Parathyroid adenoma (tissue), 2 donors: ENCODE results near the gene LCN6.

Experiments
- H2AFZ ChIP-seq: fragments of 300-600 bp; sonication (generic); one replicate; pipeline ENCODE4 v1.7.0; 2017; ENCODE audit warnings: antibody characterized with exemption, mild to moderate bottlenecking
- H3K27ac ChIP-seq: fragments of 300-600 bp; sonication (generic); one replicate; pipeline ENCODE4 v1.7.0; 2017
- H3K27me3 ChIP-seq: fragments of 300-600 bp; sonication (generic); one replicate; pipeline ENCODE4 v1.7.0; 2017; ENCODE audit warnings: low read length; ENCODE audit not compliant: control insufficient read depth, insufficient read depth
- H3K36me3 ChIP-seq: fragments of 300-600 bp; sonication (generic); one replicate; pipeline ENCODE4 v1.7.0; 2017; ENCODE audit warnings: low read length; ENCODE audit not compliant: control insufficient read depth, insufficient read depth
- H3K4me1 ChIP-seq: fragments of 300-600 bp; sonication (generic); one replicate; pipeline ENCODE4 v1.7.0; 2017; ENCODE audit warnings: control low read depth
- H3K4me2 ChIP-seq: fragments of 300-600 bp; sonication (generic); one replicate; pipeline ENCODE4 v1.7.0; 2017; ENCODE audit warnings: low read length
- H3K4me3 ChIP-seq: fragments of 300-600 bp; sonication (generic); one replicate; pipeline ENCODE4 v1.7.0; 2017; ENCODE audit warnings: low read depth, low read length
- H3K79me2 ChIP-seq: fragments of 300-600 bp; sonication (generic); one replicate; pipeline ENCODE4 v1.7.0; 2017; ENCODE audit warnings: control low read depth
- H3K9ac ChIP-seq: fragments of 300-600 bp; sonication (generic); one replicate; pipeline ENCODE4 v1.7.0; 2017; ENCODE audit warnings: mild to moderate bottlenecking
- H3K9me3 ChIP-seq: fragments of 300-600 bp; sonication (generic); one replicate; pipeline ENCODE4 v1.7.0; 2017; ENCODE audit warnings: low read length; ENCODE audit not compliant: control insufficient read depth
- TF ChIP-seq, protein P1 (sequence below): fragments of 300-600 bp; sonication (generic); IDR thresholded peaks from one replicate; pipeline ENCODE4 v1.7.0; 2017; ENCODE audit warnings: antibody characterized with exemption, mild to moderate bottlenecking
- donor health status: primary hyperparathyroidism.

LCN6 gene

DNA sequence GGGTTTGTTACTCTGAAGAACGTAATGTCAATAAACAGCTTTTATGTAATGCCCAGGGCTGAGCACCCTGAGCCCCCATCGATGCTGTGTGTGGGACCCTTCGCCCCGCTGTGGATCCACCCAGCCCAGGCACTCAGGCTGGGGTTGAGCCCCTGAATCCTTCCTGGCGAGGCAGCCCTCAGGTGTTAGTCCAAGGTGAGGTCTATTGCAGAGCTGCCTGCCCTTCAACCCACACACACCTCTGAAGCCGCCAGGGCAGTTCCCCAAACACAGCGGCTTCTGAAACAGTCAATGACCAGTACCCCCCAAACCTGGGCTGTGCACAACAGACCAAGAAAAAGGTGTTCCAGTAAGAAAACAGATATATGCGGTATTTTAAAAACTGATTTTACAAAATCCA is 24.3 kb downstream of the LCN6 start:
- H3K4me2 ChIP-seq = no peak overlapping the region
- no peak overlapping the region for H3K9ac ChIP-seq
- H3K27me3 ChIP-seq = no peaks in the 10 kb centered on the region
- no peak overlapping the region for H3K27ac ChIP-seq
- H3K79me2 ChIP-seq = peaks cover 2% of the 10 kb centered on the region
- no peaks in the 10 kb centered on the region for H3K36me3 ChIP-seq
- peaks cover 2% of the 10 kb centered on the region for H3K4me1 ChIP-seq
- no peak overlapping the region for H2AFZ ChIP-seq
- H3K9me3 ChIP-seq = no peaks in the 10 kb centered on the region
- no peak overlapping the region for H3K4me3 ChIP-seq
- TF ChIP-seq, protein P1, sequence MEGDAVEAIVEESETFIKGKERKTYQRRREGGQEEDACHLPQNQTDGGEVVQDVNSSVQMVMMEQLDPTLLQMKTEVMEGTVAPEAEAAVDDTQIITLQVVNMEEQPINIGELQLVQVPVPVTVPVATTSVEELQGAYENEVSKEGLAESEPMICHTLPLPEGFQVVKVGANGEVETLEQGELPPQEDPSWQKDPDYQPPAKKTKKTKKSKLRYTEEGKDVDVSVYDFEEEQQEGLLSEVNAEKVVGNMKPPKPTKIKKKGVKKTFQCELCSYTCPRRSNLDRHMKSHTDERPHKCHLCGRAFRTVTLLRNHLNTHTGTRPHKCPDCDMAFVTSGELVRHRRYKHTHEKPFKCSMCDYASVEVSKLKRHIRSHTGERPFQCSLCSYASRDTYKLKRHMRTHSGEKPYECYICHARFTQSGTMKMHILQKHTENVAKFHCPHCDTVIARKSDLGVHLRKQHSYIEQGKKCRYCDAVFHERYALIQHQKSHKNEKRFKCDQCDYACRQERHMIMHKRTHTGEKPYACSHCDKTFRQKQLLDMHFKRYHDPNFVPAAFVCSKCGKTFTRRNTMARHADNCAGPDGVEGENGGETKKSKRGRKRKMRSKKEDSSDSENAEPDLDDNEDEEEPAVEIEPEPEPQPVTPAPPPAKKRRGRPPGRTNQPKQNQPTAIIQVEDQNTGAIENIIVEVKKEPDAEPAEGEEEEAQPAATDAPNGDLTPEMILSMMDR = no peak

GRCh38 chr9:136723362-136723976 is 24.9 kb downstream of the LCN6 start:
- Histone ChIP-seq H3K36me3 (no peaks in the 10 kb centered on the region), H3K9me3 (no peaks in the 10 kb centered on the region), H3K4me1 (peaks cover 2% of the 10 kb centered on the region), H3K27ac (no peak overlapping the region), H2AFZ (no peak overlapping the region), H3K4me2 (no peak overlapping the region), H3K9ac (no peak overlapping the region), H3K79me2 (peaks cover 2% of the 10 kb centered on the region), H3K27me3 (no peaks in the 10 kb centered on the region), H3K4me3 (no peak overlapping the region)
- TF ChIP-seq, protein P1 = no peak

DNA sequence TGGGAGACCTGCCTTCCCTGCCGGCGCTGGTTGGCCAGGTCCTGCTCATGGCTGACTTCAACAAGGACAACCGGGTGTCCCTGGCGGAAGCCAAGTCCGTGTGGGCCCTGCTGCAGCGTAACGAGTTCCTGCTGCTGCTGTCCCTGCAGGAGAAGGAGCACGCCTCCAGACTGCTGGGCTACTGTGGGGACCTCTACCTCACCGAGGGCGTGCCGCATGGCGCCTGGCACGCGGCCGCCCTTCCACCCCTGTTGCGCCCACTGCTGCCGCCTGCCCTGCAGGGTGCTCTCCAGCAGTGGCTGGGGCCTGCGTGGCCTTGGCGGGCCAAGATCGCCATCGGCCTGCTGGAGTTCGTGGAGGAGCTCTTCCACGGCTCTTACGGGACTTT is 25.4 kb downstream of the LCN6 start:
- H3K4me1 ChIP-seq = peaks cover 2% of the 10 kb centered on the region
- no peaks in the 10 kb centered on the region for H3K36me3 ChIP-seq

GRCh38 chr9:136722093-136722968 is 26.0 kb downstream of the LCN6 start:
- Histone ChIP-seq H3K4me2 (no peak overlapping the region), H3K9ac (no peak overlapping the region), H3K79me2 (peaks cover 2% of the 10 kb centered on the region), H3K4me1 (peaks cover 2% of the 10 kb centered on the region), H3K36me3 (no peaks in the 10 kb centered on the region), H3K27ac (no peak overlapping the region), H2AFZ (no peak overlapping the region), H3K27me3 (no peaks in the 10 kb centered on the region), H3K4me3 (no peak overlapping the region), H3K9me3 (no peaks in the 10 kb centered on the region)
- TF ChIP-seq, protein P1 = no peak

More for the DNA sequence above, 25.4 kb downstream of the LCN6 start:
- no peaks in the 10 kb centered on the region for H3K9me3 ChIP-seq
- no peak overlapping the region for H2AFZ ChIP-seq
- no peak overlapping the region for H3K9ac ChIP-seq
- no peak overlapping the region for H3K4me2 ChIP-seq
- H3K27ac ChIP-seq = no peak overlapping the region
- TF ChIP-seq, protein P1 = no peak
- H3K4me3 ChIP-seq = no peak overlapping the region
- H3K27me3 ChIP-seq = no peaks in the 10 kb centered on the region
- H3K79me2 ChIP-seq = peaks cover 2% of the 10 kb centered on the region
